Central memory CD8-positive, alpha-beta T cell (primary cell): Measurements from ENCODE around the gene DXO.
"Not testable (repeated sequence)": the region's sequence is repeated elsewhere in the genome, so short reads cannot be mapped to it uniquely, and the experiment has no call there.

Source experiments
- ATAC-seq: fragments of 150-1000 bp; cut with Tn5 transposase; replicated peaks from 2 replicates; pipeline ENCODE4 v1.10.0; 2022; ENCODE audit warnings: mild to moderate bottlenecking, moderate FRiP score, moderate number of reproducible peaks; ENCODE audit not compliant: poor library complexity, severe bottlenecking; ENCODE audit errors: extremely low read depth
- DNase-seq, 2 donors: peaks; one replicate each; pipeline ENCODE4 v3.0.0; 2021; ENCODE audit warnings: low spot score in 2 of 2
- H3K27ac Mint-ChIP-seq: one replicate; pipeline ENCODE4 v1.8.0; 2022; ENCODE audit warnings: low read depth, mild to moderate bottlenecking, moderate library complexity, mixed read lengths
- H3K27me3 Mint-ChIP-seq: one replicate; pipeline ENCODE4 v1.8.0; 2022; ENCODE audit warnings: mixed read lengths
- H3K36me3 Mint-ChIP-seq: one replicate; pipeline ENCODE4 v1.8.0; 2022; ENCODE audit warnings: mild to moderate bottlenecking, moderate library complexity, mixed read lengths; ENCODE audit not compliant: insufficient read depth
- H3K4me1 Mint-ChIP-seq: one replicate; pipeline ENCODE4 v1.8.0; 2022; ENCODE audit warnings: mixed read lengths
- H3K4me3 Mint-ChIP-seq: one replicate; pipeline ENCODE4 v1.8.0; 2022; ENCODE audit warnings: mild to moderate bottlenecking, moderate library complexity, mixed read lengths
- H3K9me3 Mint-ChIP-seq: one replicate; pipeline ENCODE4 v1.8.0; 2022; ENCODE audit warnings: mixed read lengths

The DXO gene

DNA sequence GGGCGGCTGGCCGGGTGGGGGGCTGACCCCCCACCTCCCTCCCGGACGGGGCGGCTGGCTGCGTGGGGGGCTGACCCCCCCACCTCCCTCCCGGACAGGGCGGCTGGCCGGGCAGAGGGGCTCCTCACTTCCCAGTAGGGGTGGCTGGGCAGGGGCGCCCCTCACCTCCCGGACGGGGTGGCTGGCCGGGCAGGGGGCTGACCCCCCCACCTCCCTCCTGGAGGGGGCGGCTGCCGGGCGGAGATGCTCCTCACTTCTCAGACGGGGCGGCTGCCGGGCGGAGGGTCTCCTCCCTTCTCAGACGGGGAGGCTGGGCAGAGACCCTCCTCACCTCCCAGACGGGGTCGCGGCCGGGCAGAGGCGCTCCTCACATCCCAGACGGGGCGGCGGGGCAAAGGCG lies 4.1 kb upstream of the DXO start:
- not testable (repeated sequence) for H3K27ac Mint-ChIP-seq, H3K27me3 Mint-ChIP-seq, H3K4me3 Mint-ChIP-seq, H3K9me3 Mint-ChIP-seq, ATAC-seq, DNase-seq
- H3K4me1 Mint-ChIP-seq: peaks cover 24% of the 10 kb centered on the region
- peaks cover 19% of the 10 kb centered on the region for H3K36me3 Mint-ChIP-seq

DNA sequence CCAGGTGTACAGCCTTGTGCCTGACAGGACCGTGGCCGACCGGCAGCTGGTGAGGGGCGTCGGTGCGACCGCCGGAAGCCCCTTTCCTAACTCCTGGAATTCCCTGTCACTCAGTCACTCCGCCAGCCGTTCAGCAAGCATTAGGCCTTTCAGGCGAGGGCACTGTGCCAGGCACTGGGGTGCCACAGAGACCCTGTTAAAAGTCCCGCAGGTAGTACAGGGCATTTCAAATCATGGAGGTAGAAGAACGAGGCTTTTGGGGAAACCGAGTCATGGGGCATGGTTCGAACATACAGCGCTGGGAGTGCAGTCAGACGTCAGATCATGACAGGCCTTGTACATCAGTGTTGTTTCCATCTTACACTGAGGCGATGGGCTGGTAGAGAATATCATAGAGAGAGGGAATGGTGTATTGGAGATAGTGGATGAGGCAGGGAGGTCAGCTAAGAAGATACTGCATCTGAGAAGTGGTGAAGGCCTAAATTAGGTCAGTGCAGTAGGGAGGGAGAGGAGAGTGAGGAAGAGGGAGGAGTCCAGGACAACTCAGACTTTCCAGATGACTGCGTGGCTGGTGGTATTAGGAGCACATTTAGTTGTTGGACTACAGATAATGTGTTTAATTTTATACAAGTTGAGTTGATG lies 892 bp upstream of the DXO start:
- peak overlapping the region; percentile 99 for H3K27ac Mint-ChIP-seq
- H3K4me1 Mint-ChIP-seq: peaks cover 39% of the 10 kb centered on the region
- peaks cover 25% of the 10 kb centered on the region for H3K36me3 Mint-ChIP-seq
- H3K9me3 Mint-ChIP-seq: no peaks in the 10 kb centered on the region
- peak overlapping the region; percentile 81 for H3K4me3 Mint-ChIP-seq
- H3K27me3 Mint-ChIP-seq: no peaks in the 10 kb centered on the region
- no peak for DNase-seq
- no peak for ATAC-seq

DNA sequence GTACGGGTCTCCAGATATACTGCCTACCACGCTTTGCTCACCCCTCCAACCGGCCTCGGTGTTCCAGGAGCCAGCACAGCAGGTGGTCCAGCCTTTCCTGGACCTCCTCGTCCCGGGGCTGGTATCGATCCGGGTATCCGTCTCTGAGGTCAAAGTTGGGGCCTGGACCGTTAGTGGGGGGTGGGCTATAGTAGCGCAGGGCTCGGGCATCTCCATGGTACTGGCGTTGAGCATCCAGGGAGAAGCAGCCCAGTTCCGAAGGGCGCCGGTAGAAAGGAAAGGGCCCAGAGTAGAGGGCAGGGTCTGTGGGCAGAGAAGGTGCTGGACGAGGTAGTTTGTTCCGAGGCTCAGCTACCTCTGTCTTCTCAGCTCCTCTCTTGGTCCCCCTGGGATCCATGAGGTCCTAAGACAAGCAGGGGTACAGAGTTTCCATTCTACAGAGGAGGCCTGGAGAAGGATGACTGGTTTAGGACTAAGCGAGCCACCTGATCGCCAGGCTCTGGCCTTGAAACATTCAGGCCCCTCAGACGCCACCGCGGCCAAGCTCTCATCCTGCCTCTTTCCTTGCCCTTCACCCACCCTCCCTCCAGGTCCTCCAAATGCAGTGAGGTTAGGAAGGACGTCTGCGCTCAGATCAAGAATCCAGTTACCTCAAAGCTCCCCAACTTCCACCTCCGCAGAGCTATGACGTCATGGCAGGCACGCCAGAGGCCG lies 502 bp downstream of the DXO start:
- Mint-ChIP-seq H3K4me1 (peaks cover 48% of the 10 kb centered on the region), H3K27ac (peak overlapping the region; percentile 99), H3K9me3 (no peaks in the 10 kb centered on the region), H3K36me3 (peaks cover 34% of the 10 kb centered on the region), H3K27me3 (no peaks in the 10 kb centered on the region), H3K4me3 (peak overlapping the region; percentile 81)
- DNase-seq (peak in 1 of 2 donors; percentile 27), ATAC-seq (no peak)

DNA sequence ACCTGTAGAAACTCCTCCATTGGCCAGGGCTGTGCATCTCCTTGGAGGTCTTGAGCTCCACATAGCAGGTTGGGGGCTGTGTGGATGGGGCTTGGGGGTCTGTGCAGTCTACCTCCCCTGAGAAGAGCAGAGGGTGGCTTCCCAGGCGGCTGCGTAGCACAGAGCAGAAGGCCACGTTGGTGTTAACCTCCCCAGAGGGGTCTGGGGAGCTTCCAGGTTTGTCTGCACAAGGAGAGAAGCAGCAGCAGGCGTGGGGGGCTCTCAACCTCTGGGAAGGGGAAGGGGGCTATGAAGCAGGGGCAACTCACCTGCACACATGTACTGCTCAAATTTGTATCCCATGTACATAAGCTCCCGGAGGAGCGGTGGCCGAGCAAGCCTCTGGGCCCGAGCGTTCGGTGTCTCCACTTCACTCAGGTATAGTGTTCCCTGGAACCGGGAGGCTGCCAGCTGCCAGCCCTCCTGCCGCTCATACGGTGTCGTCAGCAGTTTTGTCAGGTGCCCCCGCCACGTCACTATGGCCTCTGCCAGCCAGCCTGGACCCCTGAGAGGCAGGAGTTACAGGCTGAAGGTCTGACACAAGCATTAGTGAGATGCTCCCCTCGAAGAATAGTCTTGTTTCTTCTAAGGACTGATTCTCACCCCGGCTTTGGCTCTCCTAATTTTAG lies 1.2 kb downstream of the DXO start:
- H3K27me3 Mint-ChIP-seq: no peaks in the 10 kb centered on the region
- DNase-seq: no peak
- peak overlapping the region; percentile 81 for H3K4me3 Mint-ChIP-seq
- peaks cover 39% of the 10 kb centered on the region for H3K36me3 Mint-ChIP-seq
- H3K27ac Mint-ChIP-seq: peak overlapping the region; percentile 99
- no peak for ATAC-seq
- no peaks in the 10 kb centered on the region for H3K9me3 Mint-ChIP-seq
- peaks cover 48% of the 10 kb centered on the region for H3K4me1 Mint-ChIP-seq

- Mint-ChIP-seq H3K36me3 (peaks cover 46% of the 10 kb centered on the region), H3K9me3 (no peaks in the 10 kb centered on the region), H3K4me3 (peak overlapping the region; percentile 81), H3K27ac (peak overlapping the region; percentile 99), H3K27me3 (no peaks in the 10 kb centered on the region), H3K4me1 (peaks cover 48% of the 10 kb centered on the region)
- DNase-seq (no peak), ATAC-seq (no peak)
Observed at GRCh38 chr6:31969712-31970603, 2.0 kb downstream of the DXO start.

- no peak for DNase-seq
- Mint-ChIP-seq H3K9me3 (no peaks in the 10 kb centered on the region), H3K4me1 (peaks cover 47% of the 10 kb centered on the region), H3K36me3 (peaks cover 54% of the 10 kb centered on the region), H3K27ac (peak overlapping the region; percentile 99), H3K27me3 (no peaks in the 10 kb centered on the region), H3K4me3 (peak overlapping the region; percentile 81)
- ATAC-seq: no peak
Observed at GRCh38 chr6:31968791-31969711, 2.9 kb downstream of the DXO start.

DNA sequence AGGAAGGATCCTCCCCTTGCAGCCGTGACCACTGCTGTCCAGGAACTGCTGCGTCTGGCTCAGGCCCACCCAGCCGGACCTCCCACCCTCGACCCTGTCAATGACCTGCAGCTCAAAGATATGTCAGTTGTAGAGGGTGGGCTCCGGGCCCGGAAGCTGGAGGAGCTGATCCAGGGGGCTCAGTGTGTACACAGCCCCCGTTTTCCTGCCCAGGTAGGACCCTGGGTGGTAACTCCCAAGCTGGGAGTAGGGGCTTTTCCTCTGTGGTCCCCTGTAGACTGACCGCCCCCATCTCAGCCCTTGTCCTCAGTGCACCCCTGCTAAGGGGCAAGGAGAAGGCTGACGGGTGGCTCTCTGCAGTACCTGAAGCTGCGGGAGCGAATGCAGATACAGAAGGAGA lies 3.6 kb downstream of the DXO start:
- DNase-seq: no peak
- H3K27me3 Mint-ChIP-seq: no peaks in the 10 kb centered on the region
- H3K27ac Mint-ChIP-seq: peak overlapping the region; percentile 39
- H3K36me3 Mint-ChIP-seq: peaks cover 54% of the 10 kb centered on the region
- H3K9me3 Mint-ChIP-seq: no peaks in the 10 kb centered on the region
- H3K4me3 Mint-ChIP-seq: no peak overlapping the region
- H3K4me1 Mint-ChIP-seq: peaks cover 40% of the 10 kb centered on the region
- no peak for ATAC-seq

DNA sequence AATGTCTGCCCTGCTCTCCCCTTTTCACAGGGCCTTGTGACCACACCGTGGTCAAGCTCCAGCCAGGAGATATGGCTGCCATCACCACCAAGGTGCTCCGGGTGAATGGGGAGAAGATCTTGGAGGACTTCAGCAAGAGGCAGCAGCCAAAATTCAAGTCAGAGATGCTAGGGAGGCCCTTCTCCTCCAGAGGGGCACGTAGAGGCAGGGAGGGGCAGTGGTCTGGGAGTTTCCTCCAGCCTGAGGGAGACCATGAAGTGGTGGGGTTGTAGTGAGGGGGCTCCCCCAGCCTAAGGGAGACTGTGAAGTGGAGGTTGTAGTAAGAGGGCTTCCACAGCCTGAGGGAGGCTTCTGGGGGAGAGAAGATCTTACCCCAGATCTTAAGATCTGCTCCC lies 4.0 kb downstream of the DXO start:
- peaks cover 55% of the 10 kb centered on the region for H3K36me3 Mint-ChIP-seq
- ATAC-seq (no peak), DNase-seq (no peak)
- peak overlapping the region; percentile 39 for H3K27ac Mint-ChIP-seq
- no peaks in the 10 kb centered on the region for H3K9me3 Mint-ChIP-seq
- no peaks in the 10 kb centered on the region for H3K27me3 Mint-ChIP-seq
- no peak overlapping the region for H3K4me3 Mint-ChIP-seq
- H3K4me1 Mint-ChIP-seq: peaks cover 37% of the 10 kb centered on the region

- Mint-ChIP-seq H3K27ac (peak overlapping the region; percentile 57), H3K4me3 (no peak overlapping the region), H3K9me3 (no peaks in the 10 kb centered on the region), H3K27me3 (no peaks in the 10 kb centered on the region), H3K4me1 (peaks cover 35% of the 10 kb centered on the region), H3K36me3 (peaks cover 52% of the 10 kb centered on the region)
- no peak for DNase-seq
- no peak for ATAC-seq
Observed at GRCh38 chr6:31966997-31967925, 4.7 kb downstream of the DXO start.

DNA sequence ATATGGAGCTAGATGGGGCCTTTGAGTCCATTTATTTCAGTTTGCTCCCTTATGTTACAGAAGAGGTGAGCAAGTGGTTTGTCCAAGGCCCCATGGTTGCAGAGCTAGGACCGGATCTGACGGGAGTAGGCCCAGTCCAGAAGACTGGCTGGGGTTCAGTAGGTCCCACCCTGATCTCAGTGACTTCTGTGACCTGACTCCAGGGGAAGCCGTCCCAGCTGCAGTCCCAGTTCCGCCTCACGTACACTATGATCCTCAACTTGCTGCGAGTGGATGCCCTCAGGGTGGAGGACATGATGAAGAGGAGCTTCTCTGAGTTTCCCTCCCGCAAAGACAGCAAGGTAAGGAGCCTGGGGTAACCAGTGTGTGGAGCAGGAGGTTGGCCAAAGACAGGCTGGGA lies 5.4 kb downstream of the DXO start:
- H3K9me3 Mint-ChIP-seq: no peaks in the 10 kb centered on the region
- no peak for ATAC-seq
- H3K4me1 Mint-ChIP-seq: peaks cover 34% of the 10 kb centered on the region
- H3K27me3 Mint-ChIP-seq: no peaks in the 10 kb centered on the region
- peaks cover 48% of the 10 kb centered on the region for H3K36me3 Mint-ChIP-seq
- no peak for DNase-seq
- H3K4me3 Mint-ChIP-seq: no peak overlapping the region
- peak overlapping the region; percentile 57 for H3K27ac Mint-ChIP-seq

DNA sequence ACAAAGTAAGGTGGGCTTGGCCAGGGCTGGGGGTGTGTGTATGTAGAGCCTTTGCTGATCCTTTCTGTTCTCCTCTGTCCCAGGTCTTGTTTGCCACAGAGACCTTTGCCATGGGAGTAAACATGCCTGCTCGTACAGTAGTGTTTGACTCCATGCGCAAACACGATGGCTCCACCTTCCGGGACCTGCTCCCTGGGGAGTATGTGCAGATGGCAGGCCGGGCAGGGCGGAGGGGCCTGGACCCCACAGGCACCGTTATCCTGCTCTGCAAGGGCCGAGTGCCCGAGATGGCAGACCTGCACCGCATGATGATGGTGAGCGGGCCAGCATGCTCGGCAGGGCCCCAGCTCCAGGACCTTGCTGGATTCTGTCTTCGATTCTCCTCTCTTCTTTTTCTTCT lies 6.2 kb downstream of the DXO start:
- ATAC-seq (no peak), DNase-seq (no peak)
- no peaks in the 10 kb centered on the region for H3K27me3 Mint-ChIP-seq
- no peaks in the 10 kb centered on the region for H3K9me3 Mint-ChIP-seq
- H3K4me3 Mint-ChIP-seq: no peak overlapping the region
- H3K27ac Mint-ChIP-seq: no peak overlapping the region
- H3K4me1 Mint-ChIP-seq: peaks cover 34% of the 10 kb centered on the region
- H3K36me3 Mint-ChIP-seq: peaks cover 50% of the 10 kb centered on the region
